Skin of body (tissue), 2 donors: Measurements from ENCODE around the gene PKMYT1. TPM values are rescaled to one million over a fixed set of nuclear protein-coding genes. Genes with fewer than 3 reads are reported as not detected.

ENCODE experiments used
- DNase-seq: peaks from one replicate; lab custom pipeline; 2025; lab: John Stamatoyannopoulos, UW
- total RNA-seq: library from RNA; depleted of rRNA; stranded (reverse); fragments of >200 nt; gene quantifications from one replicate; pipeline ENCODE4 v1.2.3, GENCODE V29; 2014

The PKMYT1 gene
- total RNA-seq, 1 donor from 2014 or later = 3.6 TPM

DNA sequence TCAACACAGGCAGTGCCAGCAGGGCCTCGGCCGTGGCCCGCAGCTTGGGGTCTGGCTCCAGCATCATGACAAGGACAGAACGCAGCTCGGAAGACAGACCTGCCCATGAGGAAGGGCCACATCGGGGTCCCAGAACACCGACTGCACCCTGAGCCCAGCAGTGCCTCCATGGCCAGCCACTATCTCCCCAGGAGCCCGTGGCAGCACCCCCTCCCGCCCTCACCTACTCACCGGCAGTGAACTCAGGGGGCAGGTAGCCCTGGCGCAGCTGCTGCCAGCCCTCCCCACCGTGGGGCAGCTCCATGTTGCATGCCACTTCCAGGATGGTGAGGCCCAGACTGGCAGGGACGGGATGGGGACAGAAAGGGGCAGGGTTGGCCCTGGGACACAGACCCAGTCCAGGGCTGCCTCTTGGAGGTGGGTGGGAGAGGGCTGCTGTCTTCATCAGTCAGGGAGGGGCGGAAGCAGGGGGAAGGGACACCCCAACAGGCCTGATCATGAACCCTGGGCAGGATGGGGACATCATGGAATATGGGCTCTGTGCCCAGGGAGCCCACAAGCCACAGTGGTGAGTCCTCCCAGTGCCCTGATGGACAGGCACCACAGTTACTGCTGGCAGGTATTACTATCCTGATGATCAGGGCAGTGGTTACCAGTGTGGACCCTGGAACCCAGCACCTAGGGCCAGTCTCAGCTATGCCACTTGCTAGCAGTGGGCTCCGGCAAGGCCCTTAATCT, 5.8 kb downstream of the PKMYT1 start:
- no peak for DNase-seq

DNA sequence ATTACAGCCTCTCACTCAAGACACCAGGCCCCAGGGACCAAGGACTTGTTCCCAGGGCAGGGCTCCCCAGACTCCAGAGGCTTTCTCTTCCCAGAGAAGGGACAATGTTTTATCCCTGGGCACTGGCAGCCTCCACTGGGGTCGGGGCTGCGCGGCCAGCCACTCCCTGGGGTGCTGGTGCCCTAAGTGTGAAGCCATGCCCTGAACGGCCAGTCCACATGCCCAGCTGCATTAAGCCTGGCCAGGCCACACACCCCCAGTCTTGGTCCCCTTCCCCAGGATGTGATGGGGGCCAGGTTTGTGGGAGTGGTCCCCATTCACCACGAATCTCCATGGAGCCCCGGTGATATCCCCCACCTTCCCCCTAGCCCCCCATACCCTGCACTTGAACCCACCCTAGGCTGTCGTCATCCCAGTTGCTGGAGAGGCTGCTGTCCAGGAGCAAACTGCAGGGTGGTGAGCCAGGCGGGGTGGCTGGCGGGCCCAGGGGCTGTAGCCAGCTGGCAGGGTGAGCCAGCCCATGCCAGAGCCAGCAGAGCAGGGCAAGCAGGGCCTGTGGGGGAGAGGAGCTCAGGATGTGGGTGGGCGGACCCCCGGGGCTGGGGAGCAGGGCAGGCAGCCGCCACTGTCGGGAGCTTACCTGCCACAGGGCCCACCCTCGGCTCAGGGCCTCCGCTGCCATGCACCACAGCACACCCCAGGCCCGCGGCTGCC, 6.5 kb downstream of the PKMYT1 start:
- DNase-seq = no peak

DNA sequence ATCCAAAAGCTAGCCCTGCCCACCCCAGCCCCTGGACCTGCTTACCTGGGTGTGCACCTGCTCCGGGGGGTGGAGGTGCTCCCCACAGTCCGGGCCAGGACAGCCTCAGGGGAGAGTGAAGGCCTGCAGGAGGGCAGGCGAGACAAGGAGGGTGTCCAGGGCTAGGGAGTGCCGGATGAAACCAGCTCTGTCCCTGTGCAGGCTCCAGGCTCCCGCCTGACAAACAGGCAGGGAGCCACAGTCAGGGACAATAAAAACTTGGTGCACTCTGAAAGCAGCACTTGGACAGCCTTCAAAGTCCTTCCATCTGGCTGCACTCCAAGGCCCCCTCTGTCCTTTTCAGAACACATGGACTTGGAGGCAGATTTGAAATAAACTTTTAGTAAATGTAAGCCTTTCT, 7.2 kb downstream of the PKMYT1 start:
- DNase-seq = no peak

- DNase-seq = no peak
Measured at GRCh38 chr16:2971985-2972784, 8.1 kb downstream of the PKMYT1 start.

DNA sequence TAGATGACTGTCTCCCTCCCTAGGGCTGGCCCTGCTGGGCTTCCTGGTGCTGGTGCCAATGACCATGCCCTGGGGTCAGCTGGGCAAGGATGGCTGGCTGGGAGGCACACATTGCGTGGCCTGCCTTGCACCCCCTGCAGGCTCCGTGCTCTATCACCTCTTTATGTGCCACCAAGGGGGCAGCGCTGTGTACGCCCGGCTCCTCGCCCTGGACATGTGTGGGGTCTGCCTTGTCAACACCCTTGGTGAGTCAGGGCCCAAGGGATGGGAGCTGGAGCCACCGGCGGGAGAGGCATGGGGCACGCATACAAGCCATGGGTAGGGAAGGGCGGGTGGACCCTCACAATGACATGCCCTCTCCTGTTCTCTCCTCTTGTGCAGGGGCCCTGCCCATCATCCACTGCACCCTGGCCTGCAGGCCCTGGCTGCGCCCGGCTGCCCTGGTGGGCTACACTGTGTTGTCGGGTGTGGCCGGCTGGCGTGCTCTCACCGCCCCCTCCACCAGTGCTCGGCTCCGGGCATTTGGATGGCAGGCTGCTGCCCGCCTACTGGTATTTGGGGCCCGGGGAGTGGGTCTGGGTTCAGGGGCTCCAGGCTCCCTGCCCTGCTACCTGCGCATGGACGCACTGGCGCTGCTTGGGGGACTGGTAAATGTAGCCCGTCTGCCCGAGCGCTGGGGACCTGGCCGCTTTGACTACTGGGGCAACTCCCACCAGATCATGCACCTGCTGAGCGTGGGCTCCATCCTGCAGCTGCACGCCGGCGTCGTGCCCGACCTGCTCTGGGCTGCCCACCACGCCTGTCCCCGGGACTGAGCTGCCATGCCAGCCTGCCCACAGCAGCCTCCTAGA, 8.9 kb downstream of the PKMYT1 start:
- no peak for DNase-seq

GRCh38 chr16:2970563-2970962, 9.7 kb downstream of the PKMYT1 start:
- DNase-seq = no peak

GRCh38 chr16:2969545-2970521, 10.4 kb downstream of the PKMYT1 start:
- no peak for DNase-seq

DNA sequence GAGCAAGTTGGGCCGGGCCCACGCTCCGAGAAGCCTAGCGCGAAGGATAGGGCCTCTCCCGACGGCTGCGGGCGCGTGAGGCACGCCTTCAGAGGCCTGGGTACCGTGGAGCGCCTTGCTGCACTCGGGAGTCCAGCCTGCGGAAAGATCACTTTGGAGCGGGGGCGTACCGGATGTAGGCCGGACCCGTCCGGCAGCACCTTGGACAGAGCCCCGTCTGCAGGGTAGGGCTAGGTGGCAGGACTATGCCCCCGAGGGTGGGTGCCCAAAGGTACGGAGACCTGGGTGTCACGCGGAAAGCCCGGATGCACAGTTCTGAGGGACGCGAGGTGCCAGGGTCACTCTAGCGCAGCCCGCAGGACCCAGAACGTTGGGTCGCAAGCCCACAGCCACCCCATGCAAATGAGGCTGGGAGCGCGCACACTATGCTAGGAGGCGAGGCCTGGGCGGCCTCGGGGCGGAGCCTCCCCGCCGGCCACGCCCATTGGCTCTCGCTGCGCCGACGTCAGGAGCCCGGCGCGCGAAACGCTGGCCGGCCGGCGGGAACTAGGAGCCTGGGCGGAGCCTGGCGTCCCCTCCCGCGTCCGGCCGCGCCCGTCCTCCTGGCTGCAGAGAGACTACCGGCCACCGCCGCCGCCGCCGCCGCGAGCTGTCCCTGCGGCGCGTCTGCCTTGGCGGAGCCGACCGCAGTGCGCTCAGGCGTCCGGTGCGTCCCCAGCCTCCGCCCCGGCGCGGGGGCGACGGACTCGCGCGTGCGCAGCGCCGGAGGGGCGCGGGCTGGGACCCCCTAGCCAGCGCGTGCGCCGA, 11.3 kb downstream of the PKMYT1 start, which contains the start of gene PAQR4:
Gene PAQR4 (plus strand): TSS at position 611 of the 807 bp plus-strand sequence. CDS start 327 bp downstream, outside the sequence.
- DNase-seq = peak; percentile 51

DNA sequence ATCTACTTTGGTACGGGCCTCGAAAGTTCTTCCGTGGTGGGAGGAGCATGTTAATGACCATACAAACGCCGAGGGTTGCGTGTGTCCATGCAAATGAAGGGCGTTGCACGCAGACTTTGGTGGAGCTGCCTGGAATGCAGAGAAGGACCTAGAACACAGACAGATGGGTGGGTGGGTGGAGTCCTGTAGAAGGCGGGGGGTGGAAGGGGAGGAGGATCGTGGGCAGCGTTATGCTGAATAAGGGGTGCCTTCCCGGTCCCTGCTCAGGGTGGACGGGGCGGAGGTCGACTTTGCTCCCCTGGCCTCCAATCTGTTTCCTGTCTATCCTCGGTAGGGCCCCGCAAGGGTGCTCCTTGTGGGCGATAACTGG, 11.9 kb downstream of the PKMYT1 start:
- no peak for DNase-seq

DNA sequence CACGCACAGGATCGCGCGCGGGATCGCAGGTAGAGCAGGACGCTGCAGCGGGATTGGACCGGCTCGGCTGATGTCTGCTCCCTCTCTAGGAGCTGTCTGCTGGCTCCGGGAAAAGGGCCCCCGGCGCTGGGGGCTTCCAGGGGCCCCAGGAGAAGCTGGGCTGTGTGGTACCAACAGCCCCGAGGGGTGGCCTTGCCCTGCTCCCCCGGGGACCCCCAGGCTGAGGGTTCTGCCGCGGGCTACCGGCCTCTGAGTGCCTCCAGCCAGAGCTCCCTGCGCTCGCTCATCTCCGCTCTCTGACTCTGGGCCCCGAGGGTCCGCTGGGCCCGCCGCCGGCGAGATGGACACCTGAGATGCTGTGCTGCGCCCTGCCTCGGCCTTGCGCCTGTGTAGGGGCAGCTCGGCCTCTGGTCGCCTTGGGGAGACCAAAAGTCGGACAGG, 12.5 kb downstream of the PKMYT1 start:
- DNase-seq = no peak

GRCh38 chr16:2967211-2967631, 13.0 kb downstream of the PKMYT1 start:
- no peak for DNase-seq

DNA sequence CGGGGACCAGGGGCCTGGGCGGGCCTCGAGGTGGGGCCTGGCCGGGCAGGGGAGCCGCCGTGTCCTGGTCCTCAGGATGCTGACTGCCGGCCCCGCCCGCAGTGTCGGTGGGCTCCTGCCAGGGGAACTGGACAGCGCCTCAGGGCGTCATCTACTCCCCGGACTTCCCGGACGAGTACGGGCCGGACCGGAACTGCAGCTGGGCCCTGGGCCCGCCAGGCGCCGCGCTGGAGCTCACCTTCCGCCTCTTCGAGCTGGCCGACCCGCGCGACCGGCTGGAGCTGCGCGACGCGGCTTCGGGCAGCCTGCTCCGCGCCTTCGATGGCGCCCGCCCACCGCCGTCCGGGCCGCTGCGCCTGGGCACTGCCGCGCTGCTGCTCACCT, 13.4 kb downstream of the PKMYT1 start:
- no peak for DNase-seq

- no peak for DNase-seq
Measured at GRCh38 chr16:2966043-2966807, 14.0 kb downstream of the PKMYT1 start.

- no peak for DNase-seq
Measured at GRCh38 chr16:2964475-2965336, 15.5 kb downstream of the PKMYT1 start.

DNA sequence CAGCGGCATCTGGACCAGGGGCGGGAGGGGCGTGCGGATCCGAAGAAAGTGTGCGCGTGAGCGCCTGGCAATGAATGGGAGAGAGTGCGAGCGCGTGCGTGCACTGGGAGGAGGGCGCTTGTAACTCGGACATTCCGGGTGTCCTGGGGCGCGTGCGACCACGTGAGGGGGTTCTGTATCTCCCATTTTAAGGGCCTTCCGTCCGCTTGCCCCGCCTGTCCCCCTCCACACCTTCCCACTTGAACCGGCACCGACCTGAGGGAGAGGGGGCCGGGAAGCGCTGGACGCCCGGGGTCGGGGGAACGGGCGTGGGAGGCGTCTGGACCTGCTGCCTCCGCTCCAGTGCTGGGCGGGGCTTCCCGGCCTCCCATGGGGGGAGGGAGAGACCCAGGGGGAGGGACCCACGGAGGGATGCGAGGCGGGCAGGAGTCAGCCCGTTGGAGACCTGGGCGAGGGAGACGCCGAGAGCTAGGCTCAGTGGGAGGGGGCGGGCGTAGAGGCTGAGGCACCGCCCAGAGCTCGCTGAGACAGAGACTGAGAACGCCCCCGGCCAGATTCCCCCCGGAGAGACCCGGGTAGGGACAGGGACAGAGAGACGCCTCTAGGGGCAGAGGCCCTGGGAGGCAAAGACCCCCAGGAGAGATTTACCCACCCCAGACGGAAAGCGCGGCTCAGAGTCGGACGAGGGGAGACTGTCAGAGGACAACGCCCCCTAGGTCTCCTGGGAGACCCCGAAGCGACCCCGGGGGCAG, 16.3 kb downstream of the PKMYT1 start, which contains the start of gene KREMEN2:
Gene KREMEN2 (plus strand): TSS at position 553 of the 752 bp plus-strand sequence. CDS start 246 bp downstream, outside the sequence.
- peak; percentile 16 for DNase-seq

DNA sequence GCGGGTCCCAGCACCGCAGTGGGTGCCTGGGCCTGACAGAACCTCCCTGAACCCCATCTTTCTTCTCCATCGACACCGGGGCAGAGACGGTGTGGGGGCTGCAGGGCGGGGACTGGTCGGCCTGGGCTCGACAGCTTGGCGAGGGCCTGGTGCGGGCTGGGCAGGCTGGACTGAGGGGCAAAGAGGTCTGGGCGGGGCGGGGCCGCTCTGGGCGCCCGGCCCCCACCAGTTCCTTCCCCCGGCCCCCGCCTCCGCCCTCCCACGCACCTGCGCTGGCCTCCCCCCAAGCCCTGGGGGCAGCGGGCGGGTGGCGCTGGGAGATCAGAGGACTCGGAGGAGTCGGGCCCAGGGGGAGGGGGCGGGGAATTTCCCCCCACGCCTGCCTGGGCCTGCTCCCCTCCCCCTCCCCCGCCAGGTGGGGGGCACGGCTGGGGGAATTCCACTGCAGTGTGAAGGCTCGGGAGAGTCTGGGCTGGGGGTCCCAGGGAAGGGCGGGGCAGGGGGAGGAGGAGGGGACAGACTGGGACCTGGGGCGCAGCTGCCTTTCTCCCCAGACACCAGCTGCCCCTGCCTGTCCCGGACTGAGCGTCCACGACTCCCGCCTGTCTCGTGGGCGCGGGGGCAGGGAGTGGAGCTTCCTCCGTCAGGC, 17.0 kb downstream of the PKMYT1 start:
- DNase-seq = no peak
